Right atrium auricular region (tissue), 2 donors: ENCODE results near the gene RHBDF2. TPM values are rescaled to one million over a fixed set of nuclear protein-coding genes. Genes with fewer than 3 reads are reported as not detected.

Experiments used
- DNase-seq: peaks from one replicate; pipeline ENCODE4 v3.0.0-alpha.2; 2019; ENCODE audit warnings: low spot score
- H3K27ac ChIP-seq, 2 donors: fragments of 200-600 bp; sonication (generic); 1 replicate in 1 of 2; 2 replicates in 1 of 2; pipeline ENCODE4 v1.5.1; 2016 to 2019
- H3K27me3 ChIP-seq, 2 donors: fragments of 200-600 bp; sonication (generic); one replicate each; pipeline versions ENCODE4 v1.5.1 to v1.6.0; 2017 to 2019
- H3K36me3 ChIP-seq: fragments of 200-600 bp; sonication (generic); one replicate; pipeline ENCODE4 v1.5.1; 2016
- H3K4me1 ChIP-seq, 2 donors: fragments of 200-600 bp; sonication (generic); one replicate each; pipeline versions ENCODE4 v1.5.1 to v1.6.0; 2017 to 2019
- H3K4me3 ChIP-seq, 2 donors: fragments of 200-600 bp; sonication (generic); 1 replicate in 1 of 2; 2 replicates in 1 of 2; pipeline ENCODE4 v1.5.1; 2017 to 2019; ENCODE audit warnings: mild to moderate bottlenecking in 1 of 2, moderate library complexity in 1 of 2
- H3K9me3 ChIP-seq, 2 donors: fragments of 200-600 bp; sonication (generic); one replicate each; pipeline ENCODE4 v1.5.1; 2019
- CTCF ChIP-seq, 2 donors: fragments of 200-600 bp; sonication (generic); IDR thresholded peaks; one replicate each; pipeline ENCODE4 v1.5.1; 2019; ENCODE audit warnings: antibody characterized with exemption in 2 of 2
- total RNA-seq, 2 donors: library from RNA; depleted of rRNA; stranded (reverse); fragments of >200 nt; gene quantifications; one replicate each; pipeline ENCODE4 v1.1.0, GENCODE V29; 2016

RHBDF2 gene
- total RNA-seq, 2 donors from 2014 or later, result 13.6 to 14.8 TPM

- Histone ChIP-seq H3K36me3 (no peaks in the 10 kb centered on the region), H3K9me3 (no peaks in the 10 kb centered on the region), H3K27me3 (no peaks in the 10 kb centered on the region), H3K4me1 (peaks cover 3 to 49% of the 10 kb centered on the region in 2 donors), H3K4me3 (peak overlapping the region; percentile 79 to 97), H3K27ac (peak overlapping the region; percentile 93 to 94)
- DNase-seq, result no peak
- no peak for TF ChIP-seq CTCF (IDR thresholded peaks at IDR 0.05)
Measured at GRCh38 chr17:76451506-76451905, 49.7 kb downstream of the RHBDF2 start.

GRCh38 chr17:76449126-76449525, 52.1 kb downstream of the RHBDF2 start:
- H3K36me3 ChIP-seq, result no peaks in the 10 kb centered on the region
- no peak for DNase-seq
- H3K27ac ChIP-seq, result peak overlapping the region; percentile 93 to 94
- peaks cover 3 to 71% of the 10 kb centered on the region in 2 donors for H3K4me1 ChIP-seq
- no peaks in the 10 kb centered on the region for H3K9me3 ChIP-seq
- H3K4me3 ChIP-seq, result no peak overlapping the region
- TF ChIP-seq CTCF (IDR thresholded peaks at IDR 0.05), result no peak
- no peaks in the 10 kb centered on the region for H3K27me3 ChIP-seq

GRCh38 chr17:76447931-76448652, 53.1 kb downstream of the RHBDF2 start:
- H3K27ac ChIP-seq, result peak overlapping the region; percentile 93 to 94

GRCh38 chr17:76446449-76447231, 54.6 kb downstream of the RHBDF2 start:
- Histone ChIP-seq H3K36me3 (no peaks in the 10 kb centered on the region), H3K9me3 (no peaks in the 10 kb centered on the region), H3K27me3 (no peaks in the 10 kb centered on the region), H3K4me1 (peaks cover 3 to 73% of the 10 kb centered on the region in 2 donors), H3K4me3 (no peak overlapping the region), H3K27ac (peak overlapping the region; percentile 93 to 94)
- DNase-seq, result no peak
- no peak for TF ChIP-seq CTCF (IDR thresholded peaks at IDR 0.05)

More at GRCh38 chr17:76447931-76448652, 53.1 kb downstream of the RHBDF2 start:
- H3K27me3 ChIP-seq, result no peaks in the 10 kb centered on the region
- TF ChIP-seq CTCF (IDR thresholded peaks at IDR 0.05), result no peak
- no peaks in the 10 kb centered on the region for H3K36me3 ChIP-seq
- H3K9me3 ChIP-seq, result no peaks in the 10 kb centered on the region
- H3K4me1 ChIP-seq, result peaks cover 3 to 72% of the 10 kb centered on the region in 2 donors
- DNase-seq, result no peak
- no peak overlapping the region for H3K4me3 ChIP-seq

- H3K27me3 ChIP-seq, result no peaks in the 10 kb centered on the region
- no peaks in the 10 kb centered on the region for H3K36me3 ChIP-seq
- no peak for TF ChIP-seq CTCF (IDR thresholded peaks at IDR 0.05)
- H3K27ac ChIP-seq, result peak overlapping the region; percentile 93 to 94
- DNase-seq, result no peak
- no peak overlapping the region for H3K4me3 ChIP-seq
- no peaks in the 10 kb centered on the region for H3K9me3 ChIP-seq
- peaks cover under 1 to 73% of the 10 kb centered on the region in 2 donors for H3K4me1 ChIP-seq
Measured at GRCh38 chr17:76445697-76446448, 55.4 kb downstream of the RHBDF2 start.
